G401.6 (cell line): ENCODE results near the gene DENND1B.
"Not testable (repeated sequence)": the region's sequence is repeated elsewhere in the genome, so short reads cannot be mapped to it uniquely, and the experiment has no call there.

Source experiments
- FAIRE-seq: peaks from 2 replicates; lab custom pipeline; 2012; peaks lifted over from hg19 to GRCh38; lab: Jason Lieb, UNC

The DENND1B gene

GRCh38 chr1:197553281-197553680 lies 222.0 kb downstream of the DENND1B start:
- FAIRE-seq: no peak

GRCh38 chr1:197546989-197547388 lies 228.3 kb downstream of the DENND1B start:
- no peak for FAIRE-seq

GRCh38 chr1:197544553-197544952 lies 230.7 kb downstream of the DENND1B start:
- FAIRE-seq: no peak

GRCh38 chr1:197544130-197544529 lies 231.2 kb downstream of the DENND1B start:
- FAIRE-seq: no peak

DNA sequence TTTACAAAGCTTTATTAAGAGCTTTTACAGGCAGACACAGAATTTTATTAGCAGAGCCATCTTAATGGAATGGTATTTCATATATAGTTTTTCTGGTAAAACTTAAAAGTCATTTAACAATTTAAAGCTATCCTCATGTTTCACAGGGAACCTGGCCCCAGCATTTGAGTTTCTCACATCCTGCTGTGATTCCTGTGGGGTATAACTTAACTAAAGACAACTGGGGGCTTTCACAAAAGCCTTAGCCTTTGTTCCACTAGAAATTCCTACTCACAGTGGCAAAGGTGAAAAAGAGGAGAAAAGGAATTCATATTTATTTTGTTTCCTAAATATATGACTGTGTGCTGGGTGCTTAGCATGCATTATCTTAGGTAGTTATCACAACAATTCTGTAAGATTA lies 233.9 kb downstream of the DENND1B start:
- FAIRE-seq: no peak

DNA sequence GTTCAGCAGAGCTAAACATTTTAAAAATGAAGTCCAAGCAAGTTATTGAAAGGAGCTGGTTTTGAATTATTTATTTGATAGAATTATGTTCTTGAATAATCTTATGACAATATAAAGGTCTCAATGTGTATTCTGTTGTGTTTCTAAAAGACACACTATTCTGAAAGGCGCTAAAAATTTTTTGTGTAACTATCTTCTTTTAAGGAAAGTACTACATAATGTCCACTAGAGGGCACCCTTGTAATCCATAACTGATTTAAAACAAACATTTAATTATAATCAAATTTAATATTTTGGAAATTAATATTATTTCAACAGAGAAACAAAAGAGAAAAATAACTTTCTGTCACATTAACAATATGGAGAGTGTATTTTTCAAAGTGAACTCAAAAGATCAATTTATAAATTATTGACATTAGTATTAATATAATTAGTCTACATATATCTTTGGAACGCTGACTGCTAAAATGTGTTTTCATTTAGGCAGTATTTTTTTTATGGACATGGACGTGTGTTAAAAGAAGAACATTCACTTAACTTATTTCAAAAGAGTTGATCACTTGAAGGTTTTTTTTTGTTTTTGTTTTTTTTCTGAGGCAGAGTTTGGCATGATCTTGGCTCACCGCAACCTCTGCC lies 248.4 kb downstream of the DENND1B start:
- FAIRE-seq: peak; percentile 95

- FAIRE-seq: peak; percentile 72
Observed at GRCh38 chr1:197521118-197521739, 254.1 kb downstream of the DENND1B start.

GRCh38 chr1:197519741-197520334 lies 255.4 kb downstream of the DENND1B start:
- no peak for FAIRE-seq

DNA sequence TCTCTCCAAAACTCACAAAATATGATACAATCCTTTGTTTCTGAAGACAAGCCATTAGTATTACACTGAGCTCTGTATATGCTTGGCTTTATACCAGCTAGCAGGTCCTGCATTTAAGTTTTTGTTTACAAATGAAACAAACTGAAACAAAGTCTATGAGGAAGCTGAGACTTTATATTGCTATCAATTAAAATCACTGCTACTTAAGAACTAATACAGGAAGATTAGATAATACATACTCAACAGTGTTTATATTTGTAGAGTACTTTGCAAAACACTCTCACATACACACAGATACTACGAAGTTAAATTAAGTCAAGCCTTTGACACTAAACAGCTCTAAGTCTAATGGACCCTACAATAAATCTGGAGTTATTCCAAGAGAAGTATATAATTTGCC lies 259.9 kb downstream of the DENND1B start:
- FAIRE-seq: no peak

DNA sequence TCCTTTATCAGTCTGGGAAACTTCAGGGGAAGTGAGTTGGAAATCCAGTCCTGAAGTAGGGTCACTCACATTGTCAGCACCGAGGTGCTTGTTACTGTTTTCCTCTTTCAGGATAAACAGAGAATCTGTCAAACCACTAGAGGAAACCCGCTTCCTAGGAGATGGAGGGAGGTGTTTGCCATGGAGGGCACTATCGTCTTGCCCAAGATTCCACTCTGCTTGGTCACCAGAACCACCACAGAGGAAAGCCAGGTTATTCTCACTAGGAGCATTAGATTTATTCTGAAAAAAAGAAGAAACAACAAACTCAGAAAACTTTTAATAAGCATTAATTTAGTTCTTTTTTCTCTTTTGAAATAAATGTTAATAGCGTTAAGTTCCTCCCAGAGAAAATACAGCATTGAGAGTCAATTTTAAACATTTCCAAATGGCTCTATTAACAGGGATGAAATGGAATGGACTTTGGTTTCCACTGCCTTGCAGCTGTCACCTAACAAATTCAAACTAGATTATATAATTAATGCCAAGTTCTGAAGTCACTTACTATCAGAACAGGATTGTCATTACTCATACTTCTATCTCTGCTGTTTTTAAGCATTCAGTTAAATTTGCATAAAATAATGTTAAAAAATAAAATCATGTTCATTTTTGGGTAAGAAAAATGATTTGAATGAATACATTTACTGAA lies 264.4 kb downstream of the DENND1B start:
- no peak for FAIRE-seq

DNA sequence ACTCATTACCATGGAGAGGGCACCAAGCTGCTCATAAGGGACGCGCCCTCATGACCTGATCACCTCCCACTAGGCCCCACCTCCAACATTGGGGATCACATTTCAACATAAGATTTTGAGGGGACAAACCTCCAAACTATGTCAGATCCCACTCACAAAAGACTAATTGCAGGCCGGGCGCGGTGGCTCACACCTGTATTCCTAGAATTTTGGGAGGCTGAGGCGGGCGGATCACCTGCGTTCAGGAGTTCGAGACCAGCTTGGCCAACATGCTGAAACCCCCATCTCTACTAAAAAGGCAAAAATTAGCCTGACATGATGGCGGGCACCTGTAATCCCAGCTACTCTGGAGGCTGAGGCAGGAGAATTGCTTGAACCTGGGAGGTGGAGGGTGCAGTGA lies 278.6 kb downstream of the DENND1B start:
- FAIRE-seq: no peak

DNA sequence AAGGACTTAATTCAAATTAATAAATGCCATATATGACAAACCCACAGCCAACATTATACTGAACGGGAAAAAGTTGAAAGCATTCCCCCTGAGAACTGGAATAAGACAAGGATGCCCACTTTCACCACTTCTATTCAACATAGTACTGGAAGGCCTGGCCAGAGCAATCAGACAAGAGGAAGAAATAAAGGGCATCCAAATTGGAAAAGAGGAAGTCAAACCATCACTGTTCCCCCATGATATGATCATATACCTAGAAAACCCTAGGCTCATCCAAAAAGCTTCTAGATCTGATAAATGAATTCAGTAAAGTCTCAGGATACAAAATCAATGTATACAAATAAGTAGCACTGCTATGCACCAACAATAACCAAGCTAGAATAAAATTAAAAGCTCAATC lies 283.8 kb downstream of the DENND1B start:
- FAIRE-seq: not testable (repeated sequence)

DNA sequence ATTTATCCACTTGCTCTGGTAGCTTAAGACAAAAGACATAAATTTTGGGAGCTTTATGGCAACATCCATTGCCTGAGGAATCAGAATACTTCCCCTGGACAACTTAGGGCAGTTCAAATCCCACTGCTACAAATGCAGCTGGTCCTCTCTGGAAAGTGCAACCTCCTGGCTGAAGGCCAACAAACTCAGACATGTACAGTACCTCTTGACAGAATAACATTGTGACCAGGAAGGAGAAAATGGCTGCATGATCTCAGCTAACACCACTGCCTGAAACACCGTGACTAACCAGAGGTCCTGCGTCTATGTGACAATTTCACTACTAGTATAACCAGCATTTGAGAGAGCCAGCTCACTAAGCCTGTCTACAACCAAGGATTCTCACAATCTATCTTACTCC lies 288.3 kb downstream of the DENND1B start:
- no peak for FAIRE-seq

- FAIRE-seq: no peak
Observed at GRCh38 chr1:197485790-197486189, 289.5 kb downstream of the DENND1B start.

DNA sequence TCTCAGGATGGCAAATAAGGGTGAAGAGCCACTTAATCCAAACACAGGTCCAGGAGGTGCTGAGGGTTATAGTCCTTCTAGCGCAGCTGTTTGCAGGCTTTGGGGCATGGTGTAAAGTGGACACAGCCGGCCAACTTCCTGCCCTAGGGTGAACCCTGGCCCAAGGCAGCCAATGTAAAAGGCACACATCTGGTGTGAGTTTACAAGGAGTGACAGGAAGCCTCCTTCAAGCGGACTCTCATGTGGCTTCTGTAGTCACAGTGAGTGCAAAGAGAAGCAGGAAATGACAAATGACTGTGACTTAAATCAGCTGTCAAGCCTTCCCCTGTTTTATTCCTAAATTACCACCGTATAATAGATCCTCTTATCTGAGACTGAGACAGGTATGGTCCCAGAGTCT lies 294.2 kb downstream of the DENND1B start:
- FAIRE-seq: no peak

DNA sequence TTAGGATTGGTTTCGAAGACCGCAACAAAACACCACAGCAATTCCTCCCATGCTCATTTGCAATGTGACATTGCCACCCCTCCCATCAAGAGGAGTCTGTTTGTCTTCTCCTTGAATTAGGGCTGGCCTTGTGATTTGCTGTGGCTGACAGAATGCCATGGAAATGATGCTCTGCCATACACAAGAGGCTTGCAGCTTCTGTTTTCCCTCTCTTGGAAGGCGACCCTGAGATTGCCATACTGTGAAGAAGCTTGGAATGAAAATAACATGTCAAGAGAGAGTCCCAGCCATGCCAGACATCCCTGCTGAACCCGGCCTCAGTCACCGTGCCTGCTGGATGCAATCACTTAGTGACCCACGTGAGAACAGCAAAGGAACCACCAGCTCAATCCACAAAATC lies 294.8 kb downstream of the DENND1B start:
- no peak for FAIRE-seq

DNA sequence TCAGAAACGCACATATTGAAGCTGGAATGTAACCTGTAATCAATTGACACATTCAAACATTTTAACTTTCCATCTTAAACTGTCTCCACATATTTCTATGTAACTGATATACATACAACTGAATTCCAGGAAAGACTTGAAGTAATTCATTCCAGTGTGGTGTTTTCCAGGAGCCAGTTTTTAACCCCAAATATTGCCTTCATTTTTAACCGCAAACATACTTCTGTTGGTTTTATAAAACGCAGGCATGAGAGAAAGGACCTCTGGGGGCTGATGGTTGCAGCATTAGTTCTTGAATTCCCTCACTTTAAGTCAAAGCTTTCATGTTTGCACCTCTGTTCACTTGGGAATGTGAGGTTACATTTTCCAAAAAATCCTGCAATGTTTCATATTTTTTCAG lies 303.1 kb downstream of the DENND1B start:
- no peak for FAIRE-seq

- FAIRE-seq: no peak
Observed at GRCh38 chr1:197471248-197471985, 303.9 kb downstream of the DENND1B start.

DNA sequence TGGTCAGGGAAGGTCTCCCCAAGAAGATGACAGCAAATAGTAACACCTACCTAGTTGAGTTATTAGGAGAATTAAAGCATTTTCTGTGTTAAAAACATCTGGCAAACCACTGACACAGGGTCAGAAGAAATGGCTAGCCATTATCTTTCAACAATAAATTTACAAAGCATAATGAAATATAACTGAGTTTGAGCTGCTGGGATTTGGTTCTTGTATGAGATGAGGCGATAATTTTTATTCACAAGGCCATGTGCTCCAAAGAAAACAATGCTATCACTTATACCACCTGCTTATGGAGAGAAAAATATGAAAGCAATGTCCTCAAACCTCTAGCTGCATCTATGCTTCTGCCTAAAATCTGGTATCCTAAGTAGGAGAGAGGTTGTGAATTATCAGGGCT lies 304.9 kb downstream of the DENND1B start:
- FAIRE-seq: no peak

DNA sequence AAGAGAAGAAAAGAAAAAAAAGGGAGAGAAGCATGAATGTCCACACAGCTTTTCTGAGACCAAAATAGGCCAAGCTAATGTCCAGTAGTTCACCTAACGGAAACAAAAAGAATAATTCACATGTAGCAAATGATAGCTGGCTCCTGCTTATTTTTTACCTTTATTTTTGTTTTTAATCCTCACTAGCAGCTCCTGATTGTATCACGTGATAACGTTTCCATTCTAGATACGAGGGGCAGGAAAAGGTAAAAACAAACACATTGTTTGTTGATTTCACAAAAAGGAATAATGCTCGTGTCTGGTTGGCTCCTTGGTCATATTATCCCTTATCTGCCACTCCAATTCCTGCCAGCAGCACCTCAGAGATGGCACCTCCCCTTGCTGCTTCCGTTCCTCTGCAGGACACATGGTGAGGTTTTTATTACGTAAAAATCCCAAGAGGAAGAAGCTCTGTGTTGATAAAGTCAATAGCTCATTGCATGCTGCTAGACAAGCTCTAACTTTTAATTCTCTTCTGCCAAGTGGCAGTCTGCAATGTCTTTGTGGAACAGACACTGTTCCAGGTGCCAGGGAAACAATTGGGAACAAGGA lies 305.6 kb downstream of the DENND1B start:
- FAIRE-seq: no peak

GRCh38 chr1:197468543-197469175 lies 306.6 kb downstream of the DENND1B start:
- no peak for FAIRE-seq

GRCh38 chr1:197467881-197468280 lies 307.4 kb downstream of the DENND1B start:
- no peak for FAIRE-seq
